ENCODE measurements around the gene JCHAIN. TPM values are rescaled to one million over a fixed set of nuclear protein-coding genes. Genes with fewer than 3 reads are reported as not detected.
"Not testable (repeated sequence)": the region's sequence is repeated elsewhere in the genome, so short reads cannot be mapped to it uniquely, and the experiment has no call there.

The JCHAIN gene
- total and polyA plus RNA-seq, 2 of the 4 experiments (the other 2 are of a cell fraction) = 0.72 to 0.86 TPM

GRCh38 chr4:70687392-70687791 lies 21.1 kb upstream of the JCHAIN start:
- peak overlapping the region; percentile 57 to 93 for H4K8ac ChIP-seq (ENCODE audit: low read depth in 2 of 2, low read length in 2 of 2)
- H3K9me3 ChIP-seq (ENCODE audit: control insufficient read depth, insufficient read depth, low read length) = no peaks in the 10 kb centered on the region
- peak overlapping the region; percentile 53 for H3K14ac ChIP-seq (replicated peaks; ENCODE audit: low read depth, low read length)
- peak overlapping the region; percentile 42 for H3K23ac ChIP-seq (ENCODE audit: low read depth, low read length)
- TF ChIP-seq RCOR1 (IDR thresholded peaks at IDR 0.05; ENCODE audit: insufficient replicate concordance, low read length) (no peak), FOS (IDR thresholded peaks at IDR 0.05; ENCODE audit: low read depth, low read length) (no peak), CEBPB (IDR thresholded peaks at IDR 0.05; ENCODE audit: low read depth, low read length) (no peak), NFE2L2 (IDR thresholded peaks at IDR 0.05; ENCODE audit: low read depth, low read length) (no peak)
- peaks cover 5% of the 10 kb centered on the region; the same call in 1 of the 2 replicates for H4K20me1 ChIP-seq (ENCODE audit: insufficient read depth, low read length)
- dilution Hi-C loops (cut with HindIII; ENCODE audit: low sequenced_read_pairs, unreplicated experiment) (no loop called here), in situ Hi-C loops (cut with MboI; ENCODE audit: low sequenced_read_pairs) (no loop called here), intact Hi-C loops (cut with micrococcal nuclease) (loop anchor here (5.0 kb wide), 2 partner anchors 215 to 320 kb away; partner anchors contain the start of gene MOB1B)
- H3K56ac ChIP-seq (ENCODE audit: extremely low read depth, insufficient read depth, low read length) = peak overlapping the region; percentile 91; the same call in 1 of the 2 replicates
- peak overlapping the region; percentile 95 for H4K5ac ChIP-seq (ENCODE audit: low read depth, low read length)
- CTCF ChIA-PET = interaction anchor here (0.5 to 1.1 kb wide), 3 partner anchors 9 to 31 kb away, joined by 3 to 7 read pairs (median 6); no protein-coding TSS in a partner anchor
- ATAC-seq (ENCODE audit: low read depth) (no peak), DNase-seq (no peak)
- peak overlapping the region; percentile 13; the same call in 1 of the 2 replicates for H2BK120ac ChIP-seq (ENCODE audit: low read depth, low read length)
- H2AK5ac ChIP-seq (ENCODE audit: low read depth, low read length) = peak overlapping the region; percentile 56
- H3K79me1 ChIP-seq (ENCODE audit: low read depth in 1 of 2, low read length in 2 of 2) = peaks cover 15 to 22% of the 10 kb centered on the region in 2 experiments; a peak in 3 of 4 replicates
- peaks cover 2% of the 10 kb centered on the region; the same call in 1 of the 2 replicates for H3K36me3 ChIP-seq (ENCODE audit: control insufficient read depth, insufficient read depth, low read length)
- peak overlapping the region; percentile 83 for H3K9ac ChIP-seq (ENCODE audit: low read depth, low read length)
- peak overlapping the region; percentile 89 for H3K4me2 ChIP-seq (ENCODE audit: low read depth, low read length)
- H3K18ac ChIP-seq (ENCODE audit: low read depth, low read length) = peak overlapping the region; percentile 33
- H3K4ac ChIP-seq (ENCODE audit: low read depth, low read length) = peak overlapping the region; percentile 66
- H3K4me3 ChIP-seq (ENCODE audit: insufficient read depth, low read depth, low read length) = peak overlapping the region; percentile 74
- H3K27me3 ChIP-seq (ENCODE audit: control insufficient read depth, insufficient read depth, low read length) = no peaks in the 10 kb centered on the region
- peak overlapping the region; percentile 99 for H2AFZ ChIP-seq (replicated peaks; ENCODE audit: low read length, poor library complexity)
- POLR2A ChIA-PET (ENCODE audit: unreplicated experiment) = interaction anchor here (0.5 kb wide), 1 partner anchor 9 kb away, joined by 4 read pairs; no protein-coding TSS in a partner anchor
- no TSS peak for BruUV-seq (replicated peaks)
- peak overlapping the region; percentile 94 for H2AK9ac ChIP-seq (replicated peaks; ENCODE audit: low read depth, low read length, poor library complexity)
- H2BK15ac ChIP-seq (ENCODE audit: low read depth, low read length) = no peak overlapping the region
- H2BK20ac ChIP-seq (ENCODE audit: low read depth, low read length) = no peak overlapping the region
- peak overlapping the region; percentile 77 for H2BK5ac ChIP-seq (ENCODE audit: low read depth, low read length, poor library complexity, severe bottlenecking)
- H3K27ac ChIP-seq (ENCODE audit: insufficient read depth, low read length) = peak overlapping the region; percentile 82
- peaks cover 3% of the 10 kb centered on the region for H3K4me1 ChIP-seq (ENCODE audit: control insufficient read depth, insufficient read depth, low read length)
- WGBS, 2 experiments (ENCODE audit: extremely low coverage in 2 of 2, insufficient read length in 1 of 2) = 61% methylated on average over 4 of the region's 13 CpGs; no CpG with 5 or more reads in 1 of the 2 experiments
- no peaks in the 10 kb centered on the region for H3K9me1 ChIP-seq (ENCODE audit: insufficient read depth, low read length)
- H4K91ac ChIP-seq (ENCODE audit: insufficient read depth, low read depth, low read length) = peak overlapping the region; percentile 76

- H3K27ac ChIP-seq (ENCODE audit: insufficient read depth, low read length); H3K18ac ChIP-seq (ENCODE audit: low read depth, low read length); DNase-seq; H2BK15ac ChIP-seq (ENCODE audit: low read depth, low read length); H2BK20ac ChIP-seq (ENCODE audit: low read depth, low read length); H3K4me2 ChIP-seq (ENCODE audit: low read depth, low read length); H3K56ac ChIP-seq (ENCODE audit: extremely low read depth, insufficient read depth, low read length); CTCF ChIA-PET; in situ Hi-C loops (cut with MboI; ENCODE audit: low sequenced_read_pairs); H2BK120ac ChIP-seq (ENCODE audit: low read depth, low read length); H3K4me3 ChIP-seq (ENCODE audit: insufficient read depth, low read depth, low read length); H3K9me3 ChIP-seq (ENCODE audit: control insufficient read depth, insufficient read depth, low read length); H3K79me1 ChIP-seq (ENCODE audit: low read depth in 1 of 2, low read length in 2 of 2); H2AK9ac ChIP-seq (replicated peaks; ENCODE audit: low read depth, low read length, poor library complexity); H3K23ac ChIP-seq (ENCODE audit: low read depth, low read length); H3K14ac ChIP-seq (replicated peaks; ENCODE audit: low read depth, low read length); H3K9me1 ChIP-seq (ENCODE audit: insufficient read depth, low read length); H2AFZ ChIP-seq (replicated peaks; ENCODE audit: low read length, poor library complexity); intact Hi-C loops (cut with micrococcal nuclease); H4K20me1 ChIP-seq (ENCODE audit: insufficient read depth, low read length); H2AK5ac ChIP-seq (ENCODE audit: low read depth, low read length); POLR2A ChIA-PET (ENCODE audit: unreplicated experiment); H4K91ac ChIP-seq (ENCODE audit: insufficient read depth, low read depth, low read length); H3K9ac ChIP-seq (ENCODE audit: low read depth, low read length); H3K4ac ChIP-seq (ENCODE audit: low read depth, low read length); ATAC-seq (ENCODE audit: low read depth); H4K8ac ChIP-seq (ENCODE audit: low read depth in 2 of 2, low read length in 2 of 2); H2BK5ac ChIP-seq (ENCODE audit: low read depth, low read length, poor library complexity, severe bottlenecking); H3K27me3 ChIP-seq (ENCODE audit: control insufficient read depth, insufficient read depth, low read length); H4K5ac ChIP-seq (ENCODE audit: low read depth, low read length); dilution Hi-C loops (cut with HindIII; ENCODE audit: low sequenced_read_pairs, unreplicated experiment); BruUV-seq (replicated peaks); H3K36me3 ChIP-seq (ENCODE audit: control insufficient read depth, insufficient read depth, low read length); H3K4me1 ChIP-seq (ENCODE audit: control insufficient read depth, insufficient read depth, low read length): not testable (repeated sequence)
- WGBS, 2 experiments (ENCODE audit: extremely low coverage in 2 of 2, insufficient read length in 1 of 2) = no CpG with 5 or more reads among the region's 3 CpGs
Observed at GRCh38 chr4:70682142-70682541, 15.8 kb upstream of the JCHAIN start.

Data from IMR-90 (cell line).